ENCODE data around the gene GGT1.

GRCh38 chr22:24584871-24585411 lies 18.1 kb upstream of the GGT1 start:
- TF ChIP-seq YY1 (IDR thresholded peaks at IDR 0.05; ENCODE audit: insufficient read depth, insufficient read length) (no peak), ZNF274 (IDR thresholded peaks at IDR 0.05; ENCODE audit: low read depth, low read length) (no peak), SUZ12 (IDR thresholded peaks at IDR 0.05; ENCODE audit: extremely low read depth, insufficient read depth, insufficient read length) (no peak)
